Occipital lobe (tissue), 2 donors: ENCODE data around the gene RPS21. TPM values are rescaled to one million over a fixed set of nuclear protein-coding genes. Genes with fewer than 3 reads are reported as not detected.
A peak's percentile ranks its signal among the peaks of the same experiment; 100 is the strongest.

Experiments used
- DNase-seq: peaks from one replicate; lab custom pipeline; 2025; lab: John Stamatoyannopoulos, UW
- total RNA-seq: library from RNA; depleted of rRNA; stranded (reverse); fragments of >200 nt; gene quantifications from one replicate; pipeline ENCODE4 v1.2.3, GENCODE V29; 2014

RPS21 gene
- total RNA-seq, 1 donor from 2014 or later, result 715 TPM

GRCh38 chr20:62354031-62354808 lies 32.7 kb upstream of the RPS21 start:
- DNase-seq, result no peak

DNA sequence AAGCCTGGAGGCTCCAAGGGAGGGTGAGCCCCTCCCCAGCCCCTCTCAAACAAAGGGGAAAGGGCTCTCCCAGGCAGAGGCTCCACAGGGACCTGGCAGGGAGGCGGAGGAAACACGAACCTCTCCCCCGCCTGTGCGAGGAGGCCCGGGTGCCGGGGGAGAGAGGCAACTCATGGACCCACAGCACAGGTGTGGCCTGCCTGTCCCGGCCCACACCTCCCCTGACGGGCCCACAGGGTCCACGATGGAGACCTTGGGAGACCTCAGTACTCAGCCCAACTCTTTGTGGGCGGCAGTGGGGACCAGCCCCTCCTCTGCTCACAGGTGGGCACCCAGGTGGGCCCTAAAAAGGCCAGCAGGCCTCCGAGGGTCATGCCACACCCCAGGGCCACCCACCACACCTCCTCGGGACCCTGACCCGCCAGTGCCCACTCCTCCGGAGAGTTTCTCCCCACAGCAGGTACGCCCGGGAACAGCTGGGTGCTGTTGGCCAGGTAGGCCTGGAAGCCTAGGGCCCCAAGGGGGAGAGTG lies 32.0 kb upstream of the RPS21 start:
- DNase-seq, result no peak

DNA sequence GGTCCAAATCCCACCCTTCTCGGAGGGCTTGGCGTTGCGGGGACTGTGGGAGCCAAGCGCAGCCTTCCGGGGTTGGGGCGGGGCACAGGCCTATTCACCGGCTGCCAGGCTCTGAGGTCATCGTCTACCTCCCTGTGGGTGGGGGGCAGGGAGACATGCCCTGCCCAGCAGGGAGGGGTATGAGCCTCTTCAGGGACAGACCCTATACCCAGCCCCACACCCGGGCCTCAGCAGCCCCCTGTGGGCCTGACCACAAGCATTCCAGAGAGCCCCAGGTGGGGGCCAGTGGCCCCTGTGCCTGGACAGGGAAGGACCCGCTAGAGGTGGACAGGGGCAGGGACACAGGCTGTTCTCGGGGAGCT lies 31.4 kb upstream of the RPS21 start:
- DNase-seq, result peak; percentile 21

GRCh38 chr20:62355878-62356588 lies 30.9 kb upstream of the RPS21 start:
- no peak for DNase-seq

DNA sequence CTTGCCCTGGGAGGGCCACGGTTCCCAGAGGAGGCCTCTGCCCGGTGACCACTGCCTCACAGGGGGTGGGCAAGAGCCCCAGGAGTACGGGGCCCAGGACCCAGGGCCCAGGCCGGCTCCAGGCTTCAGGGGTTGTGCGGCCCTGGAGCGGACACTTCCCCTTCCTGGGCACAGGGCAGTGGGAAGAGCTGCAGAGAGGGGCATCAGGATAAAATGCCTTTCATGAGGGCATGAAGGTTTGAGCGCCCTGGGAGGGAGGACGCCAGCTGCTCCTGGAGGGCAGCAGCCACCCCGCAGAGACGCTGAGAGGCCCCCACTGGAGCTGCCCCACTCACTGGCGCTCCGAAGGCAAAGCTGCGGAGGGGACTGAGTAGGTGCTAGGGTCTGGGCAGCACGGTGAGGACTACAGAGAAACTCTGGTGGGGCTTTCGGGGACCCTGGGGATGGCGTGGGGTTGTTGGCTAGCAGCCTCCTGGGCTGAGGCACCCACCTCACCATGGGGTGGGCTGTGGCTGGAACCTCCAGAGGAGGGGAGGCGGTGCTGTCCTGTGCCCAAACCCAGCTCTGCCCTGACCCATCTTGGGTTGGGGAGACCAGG lies 30.2 kb upstream of the RPS21 start:
- peak; percentile 36 for DNase-seq

DNA sequence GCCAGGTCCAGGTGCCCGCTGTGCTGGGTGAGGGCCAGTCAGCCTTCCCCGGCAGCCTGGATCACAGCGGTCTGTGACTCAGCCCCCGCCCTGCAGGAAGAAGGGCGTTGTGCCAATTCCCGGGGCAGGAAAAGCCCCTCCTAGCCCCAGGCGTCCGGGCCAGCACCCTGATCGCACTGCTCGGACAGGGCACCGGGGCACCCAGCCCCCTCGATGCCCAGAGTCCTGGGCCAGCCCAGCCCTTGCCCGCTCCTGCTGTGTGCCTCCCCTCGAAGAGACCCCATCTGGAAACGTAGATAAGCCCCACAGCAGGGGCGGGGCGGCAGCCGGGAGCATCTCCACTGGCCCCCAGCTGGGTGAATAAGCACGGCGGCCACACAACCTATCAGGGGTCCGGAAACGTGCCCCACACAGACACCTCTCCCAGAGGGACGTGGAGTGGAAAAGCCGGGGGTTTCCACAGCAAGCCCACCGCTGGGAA lies 29.7 kb upstream of the RPS21 start:
- DNase-seq, result no peak

GRCh38 chr20:62357681-62358080 lies 29.2 kb upstream of the RPS21 start:
- DNase-seq, result no peak

DNA sequence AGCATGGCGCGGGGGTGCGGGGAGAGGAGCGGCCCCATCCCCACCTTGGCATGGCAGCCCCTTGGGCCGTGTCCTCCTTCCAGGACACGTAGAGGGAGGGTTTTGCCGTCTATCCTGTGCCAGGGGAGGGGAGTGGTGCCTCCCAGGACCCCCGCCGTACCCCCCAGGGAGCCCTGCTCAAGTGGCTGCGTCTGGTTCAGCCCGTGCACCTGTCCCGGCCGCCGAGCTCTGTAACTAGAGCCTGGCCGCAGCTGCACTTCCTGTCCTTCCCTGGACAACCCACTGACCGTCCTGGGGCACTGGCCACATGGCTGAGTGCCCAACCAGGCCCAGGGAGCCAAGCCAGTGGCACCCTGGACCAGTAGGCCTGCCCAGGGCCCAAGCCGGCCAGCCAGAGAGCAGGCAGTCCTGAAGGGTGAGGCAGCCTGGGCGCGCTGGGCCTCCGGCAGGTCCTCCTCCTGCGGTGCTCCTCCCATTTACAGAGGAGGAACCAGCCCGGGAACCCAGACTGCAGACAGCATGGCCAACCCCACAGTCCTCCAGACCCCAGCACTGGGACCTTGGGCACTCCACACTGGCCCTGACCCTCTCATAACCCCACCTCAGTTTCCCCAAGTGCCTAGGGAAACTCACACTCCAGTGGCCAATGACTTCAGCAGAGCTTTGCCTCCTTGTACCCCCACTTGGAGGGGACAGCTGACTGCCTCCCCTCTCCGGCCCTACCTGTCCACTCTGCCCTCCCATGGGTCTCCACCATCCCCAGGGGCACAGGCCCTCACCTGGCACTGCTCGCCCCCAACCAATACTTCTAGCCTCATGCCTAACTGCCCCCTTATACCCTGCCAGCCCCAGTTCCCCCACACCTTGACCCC lies 28.5 kb upstream of the RPS21 start:
- DNase-seq, result no peak

DNA sequence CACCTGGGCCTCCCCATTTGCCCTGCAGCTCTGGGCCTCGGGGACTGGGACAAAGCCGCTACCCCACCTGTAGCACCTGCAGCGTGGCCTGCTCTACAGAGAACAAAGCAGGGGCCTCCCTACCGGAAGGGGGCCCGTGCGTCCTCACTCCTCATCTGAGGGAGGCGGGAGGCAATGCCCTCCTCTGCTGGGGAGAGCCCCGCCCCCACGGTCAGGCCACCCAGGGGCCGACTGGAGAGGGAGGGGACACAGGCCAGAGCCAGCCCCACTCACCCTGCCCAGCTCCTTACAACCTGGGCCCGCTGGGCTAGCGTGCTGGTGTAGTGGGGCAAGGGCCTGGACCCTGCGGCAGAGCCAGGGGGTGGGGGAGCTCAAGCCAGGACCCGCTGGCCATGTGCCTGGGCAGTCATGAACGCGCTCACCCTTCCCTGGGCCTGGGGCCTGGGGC lies 27.8 kb upstream of the RPS21 start:
- no peak for DNase-seq

DNA sequence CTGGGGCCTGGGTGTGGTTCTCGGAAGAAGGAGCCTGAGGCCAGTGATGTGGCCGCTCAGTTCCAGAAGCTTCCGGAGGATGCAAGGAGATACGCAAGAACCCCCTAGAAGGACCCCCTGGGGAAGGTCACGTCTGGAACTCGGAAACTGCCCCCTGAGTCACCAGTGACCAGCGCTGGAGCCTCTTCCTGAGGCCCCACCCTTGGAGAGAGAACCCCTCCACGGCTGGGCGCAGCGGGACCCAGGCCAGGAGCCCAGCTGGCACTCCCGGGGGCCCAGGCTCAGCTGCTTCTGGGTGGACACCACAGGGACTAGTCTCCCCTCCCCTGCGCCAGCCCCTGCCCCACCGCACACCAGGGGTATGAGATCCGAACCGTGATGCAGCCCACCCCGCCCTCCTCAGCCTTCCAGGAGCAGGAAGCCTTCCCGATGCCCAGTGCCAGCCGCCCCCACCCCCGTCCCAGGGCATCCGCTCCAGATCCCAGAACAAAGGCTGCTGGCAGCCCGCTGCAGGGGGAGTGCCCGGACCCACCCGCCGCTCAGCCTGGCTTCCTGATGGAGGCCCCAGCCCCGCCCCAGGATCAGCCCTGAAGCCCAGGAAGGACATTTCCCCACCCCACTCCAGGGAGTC lies 27.3 kb upstream of the RPS21 start:
- DNase-seq, result no peak

- DNase-seq, result no peak
These were observed 25.8 kb upstream of the RPS21 start for GRCh38 chr20:62360854-62361798.

- DNase-seq, result no peak
These were observed 24.9 kb upstream of the RPS21 start for GRCh38 chr20:62361799-62362589.

- DNase-seq, result no peak
These were observed 24.3 kb upstream of the RPS21 start for GRCh38 chr20:62362590-62362940.

- DNase-seq, result no peak
These were observed 23.6 kb upstream of the RPS21 start for GRCh38 chr20:62362991-62363919.

DNA sequence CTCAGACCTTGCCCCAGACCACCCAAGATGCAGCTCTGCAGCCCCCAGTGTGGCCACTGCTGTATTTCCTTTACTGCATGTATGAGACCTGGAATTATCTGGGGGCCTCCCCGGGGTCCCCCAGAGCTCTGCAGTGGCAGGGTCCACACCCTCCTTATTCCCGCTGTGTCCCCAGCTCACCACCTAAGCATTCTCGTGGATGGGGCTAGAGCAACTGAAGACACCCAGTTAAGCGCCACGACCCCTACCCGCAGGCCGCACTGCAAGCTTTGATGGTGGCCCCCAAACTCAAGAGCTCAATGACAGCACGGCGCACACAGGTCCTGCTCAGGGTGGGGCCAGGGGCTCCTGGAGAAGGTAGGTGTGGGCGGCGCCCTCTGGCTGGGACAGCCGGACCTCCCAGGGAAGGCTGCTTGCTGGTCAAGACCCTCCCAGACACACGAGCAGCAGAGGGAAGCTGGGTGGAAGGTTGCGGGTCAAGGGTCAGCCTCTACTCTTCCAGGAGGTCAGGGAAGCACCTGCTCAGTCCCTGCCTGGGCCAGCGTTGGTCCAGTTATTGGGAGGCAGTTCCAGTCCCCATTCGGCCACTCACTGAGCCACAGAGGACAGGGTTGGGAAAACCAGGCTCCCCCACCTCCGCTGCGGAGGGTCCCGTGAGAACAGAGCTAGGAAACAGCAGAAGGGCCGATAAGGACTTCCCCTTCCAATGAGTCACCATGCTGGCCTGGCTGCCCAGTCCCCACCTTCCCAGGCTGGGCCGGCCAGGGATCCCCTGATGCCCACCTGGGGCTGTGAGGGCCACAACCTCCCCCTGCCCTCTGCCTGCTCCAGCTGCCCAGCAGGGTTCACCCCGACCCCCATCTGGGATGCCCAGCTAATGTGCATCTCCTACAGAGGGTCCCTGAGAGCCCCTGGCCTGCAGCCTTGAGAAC lies 22.7 kb upstream of the RPS21 start:
- DNase-seq, result no peak

DNA sequence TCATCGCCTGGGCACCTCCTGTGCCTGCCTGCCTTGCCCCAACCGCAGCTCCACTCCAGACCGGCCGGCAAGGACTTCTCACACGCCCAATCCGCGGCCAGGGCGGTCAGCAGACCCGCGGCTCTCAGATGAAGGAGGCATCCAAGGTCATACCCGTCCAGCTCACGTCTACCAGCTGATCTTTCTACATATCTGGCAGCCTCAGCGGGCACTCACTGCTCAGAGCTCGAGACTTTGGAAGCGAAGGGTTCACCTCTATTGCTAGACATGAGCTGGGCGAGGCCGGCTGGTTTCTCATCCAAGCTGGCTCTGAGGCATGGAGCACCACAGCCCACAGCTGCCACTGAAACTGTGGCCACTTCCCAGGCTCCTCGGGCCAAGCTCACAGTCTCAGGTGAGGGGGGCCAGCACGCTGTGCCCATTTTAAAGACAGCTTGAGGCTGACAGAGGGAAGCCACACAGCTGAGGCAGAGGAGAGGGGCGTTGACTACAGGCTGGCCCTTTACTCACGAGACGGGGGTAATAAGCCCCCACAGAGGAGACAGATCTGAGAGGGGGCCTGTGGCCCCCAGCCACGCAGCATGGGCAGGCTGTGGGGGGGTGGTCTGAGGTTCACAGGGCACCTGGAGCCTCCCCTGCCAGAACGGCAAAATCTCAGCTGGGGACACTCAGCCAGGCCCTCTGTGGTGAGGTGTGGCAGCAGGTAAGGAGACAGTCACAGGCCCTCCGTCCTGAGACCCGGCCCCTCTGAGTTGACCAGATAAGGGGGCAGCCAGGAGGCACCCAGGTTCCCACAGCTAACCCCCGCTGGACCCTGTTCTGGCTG lies 21.8 kb upstream of the RPS21 start:
- DNase-seq, result no peak
